CD4-positive, alpha-beta T cell (primary cell): ENCODE data around the gene EDN3. TPM values are rescaled to one million over a fixed set of nuclear protein-coding genes. Genes with fewer than 3 reads are reported as not detected.

Experiments
- ATAC-seq: fragments of 200-7000 bp; cut with Tn5 transposase; one replicate; pipeline ENCODE4 v1.10.0; 2022; ENCODE audit warnings: mild to moderate bottlenecking; ENCODE audit not compliant: poor library complexity
- CTCF ChIA-PET: fragments of 350-600 bp; sonication (Branson Sonifier 250); formaldehyde crosslinking; loops from one replicate; lab custom pipeline; 2021; ENCODE audit warnings: antibody characterized with exemption, inconsistent platforms; lab: Charles Lee
- POLR2A ChIA-PET: fragments of 350-600 bp; sonication (Branson Sonifier 250); formaldehyde crosslinking; loops from one replicate; lab custom pipeline; 2021; ENCODE audit warnings: antibody characterized with exemption, inconsistent platforms; lab: Charles Lee
- DNase-seq, 14 experiments: peaks; one replicate each; pipeline ENCODE4 v3.0.0-alpha.2; 2013 to 2020; ENCODE audit warnings: mixed read lengths in 2 of 14
- H3K27ac ChIP-seq, 2 donors: one replicate each; pipeline versions ENCODE4 v1.5.1 to v1.7.0; 2013; ENCODE audit warnings: low read length in 2 of 2, low read depth in 1 of 2, mild to moderate bottlenecking in 1 of 2
- H3K27me3 ChIP-seq, 2 experiments: 1 replicate in 1 of 2; 2 replicates in 1 of 2; pipeline versions ENCODE4 v1.6.1 to v1.7.0; 2013; ENCODE audit warnings: low read length in 2 of 2, control low read depth in 1 of 2, mild to moderate bottlenecking in 1 of 2, moderate library complexity in 1 of 2; ENCODE audit not compliant: insufficient read depth in 2 of 2, control insufficient read depth in 1 of 2
- H3K36me3 ChIP-seq: one replicate; pipeline ENCODE4 v1.6.1; 2013; ENCODE audit warnings: low read length, control low read depth; ENCODE audit not compliant: insufficient read depth
- H3K4me1 ChIP-seq: one replicate; pipeline ENCODE4 v1.6.1; 2013; ENCODE audit warnings: low read length, control low read depth; ENCODE audit not compliant: insufficient read depth
- H3K4me3 ChIP-seq: one replicate; pipeline ENCODE4 v1.5.1; 2013; ENCODE audit warnings: mild to moderate bottlenecking, low read length, moderate library complexity
- H3K9me3 ChIP-seq, 2 experiments: 1 replicate in 1 of 2; 2 replicates in 1 of 2; pipeline versions ENCODE4 v1.6.1 to v1.7.0; 2013; ENCODE audit warnings: low read length in 2 of 2, mild to moderate bottlenecking in 2 of 2, control low read depth in 1 of 2, moderate library complexity in 1 of 2; ENCODE audit not compliant: control insufficient read depth in 1 of 2, insufficient read depth in 1 of 2
- H3K27ac Mint-ChIP-seq: one replicate; pipeline ENCODE4 v1.8.0; 2020; ENCODE audit warnings: mixed read lengths
- H3K27me3 Mint-ChIP-seq: one replicate; pipeline ENCODE4 v1.8.0; 2021; ENCODE audit warnings: mixed read lengths
- H3K36me3 Mint-ChIP-seq: one replicate; pipeline ENCODE4 v1.8.0; 2021; ENCODE audit warnings: low read depth, mixed read lengths
- H3K4me1 Mint-ChIP-seq: one replicate; pipeline ENCODE4 v1.8.0; 2021; ENCODE audit warnings: low read depth, mixed read lengths
- H3K4me3 Mint-ChIP-seq: one replicate; pipeline ENCODE4 v1.8.0; 2020; ENCODE audit warnings: mild to moderate bottlenecking, mixed read lengths
- H3K9me3 Mint-ChIP-seq: one replicate; pipeline ENCODE4 v1.8.0; 2020; ENCODE audit warnings: mixed read lengths
- intact Hi-C, 2 experiments: fragments of 100-400 bp; cut with DNase I in 1 of 2; cut with micrococcal nuclease in 1 of 2; formaldehyde crosslinking; loops; one replicate each; pipeline versions ENCODE4 v1.15.1 to v1.9.0; 2023 to 2025; cut with DNase I, micrococcal nuclease
- total RNA-seq, 174 experiments: library from RNA in 2 of 174; stranded (reverse) in 2 of 174; gene quantifications; one replicate each; pipeline ENCODE4 v1.2.3 and lab custom pipeline; 2021 to 2026
- TF ChIP-seq, protein P1 (sequence below): fragments of 200-600 bp; IDR thresholded peaks from one replicate; pipeline ENCODE4 v1.8.0; 2022; ENCODE audit warnings: antibody characterized with exemption, mild to moderate bottlenecking

EDN3 gene
- total RNA-seq, 2 experiments from 2014 or later = 1.0 to 1.4 TPM

DNA sequence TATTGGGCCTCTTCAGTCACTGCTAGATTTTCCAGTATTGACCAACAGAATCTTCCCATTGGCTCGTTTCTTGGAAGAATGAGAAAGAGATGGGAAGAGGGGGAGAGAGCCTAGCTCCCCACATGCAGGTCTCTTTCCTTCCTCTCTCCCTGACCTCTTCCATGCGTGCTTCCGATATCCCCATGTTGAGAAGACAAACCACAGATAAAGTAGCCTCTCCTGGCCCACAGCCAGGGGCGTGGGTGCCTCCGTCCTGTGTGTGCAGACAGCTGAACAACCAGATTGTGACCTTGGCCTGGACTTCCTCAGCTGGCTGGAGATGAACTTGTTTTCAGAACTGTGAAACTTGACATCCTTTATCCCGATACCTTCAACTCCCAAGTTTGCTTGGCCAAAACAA lies 71.0 kb downstream of the EDN3 start:
- Mint-ChIP-seq H3K36me3 (no peaks in the 10 kb centered on the region), H3K27me3 (no peaks in the 10 kb centered on the region), H3K9me3 (no peaks in the 10 kb centered on the region), H3K4me3 (no peak overlapping the region), H3K4me1 (no peaks in the 10 kb centered on the region), H3K27ac (no peak overlapping the region)
- no peak for ATAC-seq
- TF ChIP-seq, protein P1, sequence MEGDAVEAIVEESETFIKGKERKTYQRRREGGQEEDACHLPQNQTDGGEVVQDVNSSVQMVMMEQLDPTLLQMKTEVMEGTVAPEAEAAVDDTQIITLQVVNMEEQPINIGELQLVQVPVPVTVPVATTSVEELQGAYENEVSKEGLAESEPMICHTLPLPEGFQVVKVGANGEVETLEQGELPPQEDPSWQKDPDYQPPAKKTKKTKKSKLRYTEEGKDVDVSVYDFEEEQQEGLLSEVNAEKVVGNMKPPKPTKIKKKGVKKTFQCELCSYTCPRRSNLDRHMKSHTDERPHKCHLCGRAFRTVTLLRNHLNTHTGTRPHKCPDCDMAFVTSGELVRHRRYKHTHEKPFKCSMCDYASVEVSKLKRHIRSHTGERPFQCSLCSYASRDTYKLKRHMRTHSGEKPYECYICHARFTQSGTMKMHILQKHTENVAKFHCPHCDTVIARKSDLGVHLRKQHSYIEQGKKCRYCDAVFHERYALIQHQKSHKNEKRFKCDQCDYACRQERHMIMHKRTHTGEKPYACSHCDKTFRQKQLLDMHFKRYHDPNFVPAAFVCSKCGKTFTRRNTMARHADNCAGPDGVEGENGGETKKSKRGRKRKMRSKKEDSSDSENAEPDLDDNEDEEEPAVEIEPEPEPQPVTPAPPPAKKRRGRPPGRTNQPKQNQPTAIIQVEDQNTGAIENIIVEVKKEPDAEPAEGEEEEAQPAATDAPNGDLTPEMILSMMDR = no peak
- ChIA-PET POLR2A (no interaction called here), CTCF (no interaction called here)
- intact Hi-C loops = no loop called here
- Histone ChIP-seq H3K27me3 (peaks cover 0 to 3% of the 10 kb centered on the region in 2 experiments), H3K4me1 (no peaks in the 10 kb centered on the region), H3K4me3 (no peak overlapping the region), H3K27ac (no peak overlapping the region), H3K36me3 (no peaks in the 10 kb centered on the region), H3K9me3 (no peaks in the 10 kb centered on the region)
- no peak for DNase-seq

DNA sequence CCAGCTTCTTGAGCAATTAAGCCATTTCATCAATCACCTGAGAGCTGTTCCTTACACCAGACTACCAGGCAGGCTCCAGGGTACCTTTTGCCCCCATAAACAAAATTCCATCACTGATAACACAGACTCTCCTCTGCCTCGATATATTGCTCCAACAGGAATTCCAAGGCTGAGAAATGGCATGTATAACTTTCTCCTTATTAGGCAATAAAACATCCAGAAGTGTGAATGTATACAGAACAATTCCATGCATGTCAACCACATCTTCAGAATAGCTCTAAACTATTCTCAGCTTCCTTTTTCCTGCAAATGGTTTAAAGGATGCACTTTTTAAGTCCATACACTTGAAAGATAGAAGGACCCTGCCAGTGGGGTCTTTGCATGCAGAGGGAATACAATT lies 73.8 kb downstream of the EDN3 start:
- H3K9me3 ChIP-seq = no peaks in the 10 kb centered on the region
- no peaks in the 10 kb centered on the region for H3K4me1 ChIP-seq
- Mint-ChIP-seq H3K27ac (no peak overlapping the region), H3K27me3 (no peaks in the 10 kb centered on the region), H3K4me1 (peaks cover 8% of the 10 kb centered on the region), H3K9me3 (no peaks in the 10 kb centered on the region), H3K4me3 (no peak overlapping the region), H3K36me3 (no peaks in the 10 kb centered on the region)
- DNase-seq = no peak
- H3K4me3 ChIP-seq = no peak overlapping the region
- ChIA-PET POLR2A (no interaction called here), CTCF (no interaction called here)
- TF ChIP-seq, protein P1 = no peak
- H3K36me3 ChIP-seq = no peaks in the 10 kb centered on the region
- no peak for ATAC-seq
- intact Hi-C loops = no loop called here
- peaks cover 0 to 3% of the 10 kb centered on the region in 2 experiments for H3K27me3 ChIP-seq
- H3K27ac ChIP-seq = no peak overlapping the region

DNA sequence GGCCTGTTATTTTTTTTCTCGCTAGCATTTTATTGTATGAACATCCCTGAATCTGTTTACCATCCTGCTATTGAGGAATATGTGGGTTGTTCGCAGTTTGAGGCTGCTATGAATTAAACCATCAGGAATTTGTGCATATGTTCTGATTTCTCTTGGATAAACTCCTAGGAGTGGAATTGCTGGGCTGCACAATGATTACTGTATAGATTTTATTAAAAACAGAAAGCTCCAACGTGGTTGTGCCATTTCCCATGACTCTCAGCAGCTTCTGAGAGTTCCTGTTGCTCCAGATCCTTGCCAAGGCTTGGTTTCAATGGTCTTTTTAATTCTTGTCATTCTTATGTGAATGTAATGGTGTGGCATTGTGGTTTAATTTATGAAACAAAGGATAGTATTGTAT lies 75.1 kb downstream of the EDN3 start:
- CTCF ChIA-PET = no interaction called here
- TF ChIP-seq, protein P1 = no peak
- DNase-seq = no peak

More for the DNA sequence above, 75.1 kb downstream of the EDN3 start:
- intact Hi-C loops = no loop called here
- no peak for ATAC-seq
- no peaks in the 10 kb centered on the region for H3K36me3 Mint-ChIP-seq
- H3K27ac ChIP-seq = no peak overlapping the region
- POLR2A ChIA-PET = interaction anchor here (1.5 kb wide), 1 partner anchor 122 kb away, joined by 3 read pairs; no protein-coding TSS in a partner anchor
- H3K9me3 ChIP-seq = no peaks in the 10 kb centered on the region
- H3K9me3 Mint-ChIP-seq = no peaks in the 10 kb centered on the region
- peaks cover 8% of the 10 kb centered on the region for H3K4me1 Mint-ChIP-seq
- no peak overlapping the region for H3K4me3 Mint-ChIP-seq
- no peaks in the 10 kb centered on the region for H3K4me1 ChIP-seq
- no peaks in the 10 kb centered on the region for H3K36me3 ChIP-seq
- H3K27me3 Mint-ChIP-seq = no peaks in the 10 kb centered on the region
- H3K27me3 ChIP-seq = peaks cover 0 to 3% of the 10 kb centered on the region in 2 experiments
- no peak overlapping the region for H3K4me3 ChIP-seq
- no peak overlapping the region for H3K27ac Mint-ChIP-seq

Other genes starting within 250 kb of the EDN3 start
- 10 to 100 TPM; 24.9 to 25.9 TPM for gene ZNF831, start 136.8 kb upstream of the EDN3 start, total RNA-seq